Mesenchymal stem cell (in vitro differentiated cells and primary cell): ENCODE results near the gene MPRIP.

Experiments used
- DNase-seq: peaks from one replicate; pipeline ENCODE4 v3.0.0-alpha.2; 2013
- H2AFZ ChIP-seq: one replicate; pipeline ENCODE4 v1.6.1; 2013; ENCODE audit warnings: low read depth, mild to moderate bottlenecking, control low read depth, inconsistent platforms, low read length, moderate library complexity
- H2AK5ac ChIP-seq: 2 replicates; pipeline ENCODE4 v1.6.1; 2013; ENCODE audit warnings: low read length, moderate library complexity, mild to moderate bottlenecking, inconsistent platforms; ENCODE audit not compliant: severe bottlenecking
- H2BK120ac ChIP-seq: one replicate; pipeline ENCODE4 v1.6.1; 2013; ENCODE audit warnings: low read depth, mild to moderate bottlenecking, inconsistent platforms, low read length, moderate library complexity
- H2BK12ac ChIP-seq, 2 experiments: one replicate each; pipeline ENCODE4 v1.6.1; 2013; ENCODE audit warnings: inconsistent platforms in 2 of 2, low read length in 2 of 2, mild to moderate bottlenecking in 2 of 2, moderate library complexity in 2 of 2, control low read depth in 1 of 2
- H2BK15ac ChIP-seq: one replicate; pipeline ENCODE4 v1.6.1; 2013; ENCODE audit warnings: mild to moderate bottlenecking, low read depth, inconsistent platforms; ENCODE audit not compliant: poor library complexity, severe bottlenecking
- H2BK5ac ChIP-seq: 2 replicates; pipeline ENCODE4 v1.6.1; 2013; ENCODE audit warnings: low read depth, mild to moderate bottlenecking, low read length, control low read depth, inconsistent platforms; ENCODE audit not compliant: poor library complexity, severe bottlenecking
- H3K14ac ChIP-seq, 2 experiments: one replicate each; pipeline ENCODE4 v1.6.1; 2013; ENCODE audit warnings: inconsistent platforms in 2 of 2, low read length in 2 of 2, control low read depth in 1 of 2, mild to moderate bottlenecking in 1 of 2, moderate library complexity in 1 of 2
- H3K18ac ChIP-seq, 2 experiments: one replicate each; pipeline ENCODE4 v1.6.1; 2013; ENCODE audit warnings: inconsistent platforms in 2 of 2, low read length in 2 of 2, control low read depth in 1 of 2, low read depth in 1 of 2, mild to moderate bottlenecking in 1 of 2
- H3K23ac ChIP-seq, 2 experiments: one replicate each; pipeline ENCODE4 v1.6.1; 2013; ENCODE audit warnings: inconsistent platforms in 2 of 2, low read length in 2 of 2, mild to moderate bottlenecking in 2 of 2, moderate library complexity in 2 of 2, control low read depth in 1 of 2
- H3K27ac ChIP-seq: 2 replicates; pipeline ENCODE4 v1.5.1; 2013; ENCODE audit warnings: mild to moderate bottlenecking, moderate library complexity, low read length, control low read depth, inconsistent platforms; ENCODE audit not compliant: poor library complexity, severe bottlenecking
- H3K27me3 ChIP-seq, 2 experiments: 2 replicates each; pipeline versions ENCODE4 v1.6.1 to v1.7.0; 2013; ENCODE audit warnings: low read length in 2 of 2, mild to moderate bottlenecking in 2 of 2, moderate library complexity in 2 of 2, control low read depth in 1 of 2, inconsistent platforms in 1 of 2; ENCODE audit not compliant: control insufficient read depth in 1 of 2, insufficient read depth in 1 of 2
- H3K36me3 ChIP-seq, 2 experiments: 2 replicates each; pipeline versions ENCODE4 v1.6.1 to v1.7.0; 2013; ENCODE audit warnings: low read length in 2 of 2, control low read depth in 1 of 2, inconsistent platforms in 1 of 2, low read depth in 1 of 2, mild to moderate bottlenecking in 1 of 2; ENCODE audit not compliant: insufficient read depth in 2 of 2, control insufficient read depth in 1 of 2
- H3K4ac ChIP-seq, 2 experiments: one replicate each; pipeline ENCODE4 v1.6.1; 2013; ENCODE audit warnings: inconsistent platforms in 2 of 2, low read length in 2 of 2, mild to moderate bottlenecking in 2 of 2, moderate library complexity in 2 of 2, control low read depth in 1 of 2, low read depth in 1 of 2
- H3K4me1 ChIP-seq: 2 replicates; pipeline ENCODE4 v1.6.1; 2013; ENCODE audit warnings: low read depth, low read length, control low read depth; ENCODE audit not compliant: control insufficient read depth, insufficient read depth
- H3K4me2 ChIP-seq: 2 replicates; pipeline ENCODE4 v1.6.1; 2013; ENCODE audit warnings: low read length, mild to moderate bottlenecking, inconsistent platforms; ENCODE audit not compliant: poor library complexity, severe bottlenecking
- H3K4me3 ChIP-seq, 2 experiments: 2 replicates each; pipeline versions ENCODE4 v1.5.1 to v1.7.0; 2013; ENCODE audit warnings: low read length in 2 of 2, mild to moderate bottlenecking in 2 of 2, control low read depth in 1 of 2, low read depth in 1 of 2; ENCODE audit not compliant: insufficient read depth in 1 of 2
- H3K79me1 ChIP-seq: replicated peaks from 2 replicates; pipeline ENCODE4 v1.6.1; 2013; ENCODE audit warnings: mild to moderate bottlenecking, control low read depth, low read length, inconsistent platforms; ENCODE audit not compliant: poor library complexity, severe bottlenecking
- H3K9ac ChIP-seq: 2 replicates; pipeline ENCODE4 v1.7.0; 2013; ENCODE audit warnings: mild to moderate bottlenecking, low read length, moderate library complexity
- H3K9me3 ChIP-seq: 2 replicates; pipeline ENCODE4 v1.7.0; 2013; ENCODE audit warnings: mild to moderate bottlenecking, low read length; ENCODE audit not compliant: control insufficient read depth
- H4K8ac ChIP-seq: one replicate; pipeline ENCODE4 v1.6.1; 2013; ENCODE audit warnings: inconsistent platforms, mild to moderate bottlenecking, low read length, moderate library complexity
- H4K91ac ChIP-seq: one replicate; pipeline ENCODE4 v1.6.1; 2013; ENCODE audit warnings: mild to moderate bottlenecking, low read length, inconsistent platforms
- WGBS: methylation state at CpG from one replicate; pipeline ENCODE4 v1.1.7; 2013; ENCODE audit warnings: mixed read lengths; 5-methylcytosine and 5-hydroxymethylcytosine counted together

Gene MPRIP

DNA sequence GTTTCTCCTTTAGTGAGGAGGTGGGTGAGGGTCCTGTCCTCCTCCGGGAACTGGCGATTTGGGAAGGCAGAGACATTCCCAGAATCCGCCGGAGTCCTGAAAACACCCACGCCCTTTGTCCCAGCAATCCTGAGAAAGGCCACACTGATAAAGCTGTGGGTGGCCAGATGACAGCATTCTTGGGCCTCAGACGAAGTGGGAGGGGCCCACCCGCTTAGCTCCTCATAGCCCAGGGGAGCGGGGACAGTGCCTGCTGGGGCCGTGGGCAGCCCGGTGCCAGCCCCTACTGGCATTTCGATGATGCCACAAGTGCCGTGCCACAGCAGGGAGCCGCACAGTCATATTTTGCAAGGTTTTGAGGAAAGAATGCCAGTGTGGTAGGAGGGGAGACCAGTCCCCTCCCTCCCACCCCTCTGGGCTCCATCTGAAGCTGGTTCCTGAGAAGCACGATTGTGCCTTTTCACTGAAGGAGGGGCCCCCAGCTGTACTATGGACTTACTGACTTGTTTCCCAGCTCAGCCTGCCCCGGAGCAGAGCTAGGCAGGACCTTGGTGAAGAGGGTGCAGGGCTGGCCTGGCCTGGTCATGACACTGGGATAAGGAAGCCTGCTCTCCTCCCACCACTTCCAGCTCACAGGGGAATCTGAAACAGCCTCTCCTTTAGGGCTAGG lies 20.9 kb upstream of the MPRIP start:
- WGBS: 70% methylated on average over 12 of the region's 15 CpGs
- Histone ChIP-seq H4K8ac (no peak overlapping the region), H3K18ac (no peak overlapping the region), H3K9me3 (no peaks in the 10 kb centered on the region), H2BK5ac (no peak overlapping the region), H2BK120ac (no peak overlapping the region), H3K36me3 (no peaks in the 10 kb centered on the region), H3K23ac (no peak overlapping the region), H3K4me2 (no peak overlapping the region), H2BK15ac (peak overlapping the region; percentile 13), H2AK5ac (no peak overlapping the region), H4K91ac (peak overlapping the region; percentile 20), H3K4ac (no peak overlapping the region), H3K27ac (no peak overlapping the region), H3K4me3 (no peak overlapping the region), H3K14ac (no peak overlapping the region), H3K4me1 (peaks cover 13% of the 10 kb centered on the region), H3K27me3 (peaks cover 0 to 5% of the 10 kb centered on the region in 2 experiments), H3K79me1 (no peaks in the 10 kb centered on the region), H3K9ac (no peak overlapping the region), H2AFZ (no peak overlapping the region), H2BK12ac (peak overlapping the region in 1 of 2 experiments; percentile 12)
- DNase-seq: no peak

DNA sequence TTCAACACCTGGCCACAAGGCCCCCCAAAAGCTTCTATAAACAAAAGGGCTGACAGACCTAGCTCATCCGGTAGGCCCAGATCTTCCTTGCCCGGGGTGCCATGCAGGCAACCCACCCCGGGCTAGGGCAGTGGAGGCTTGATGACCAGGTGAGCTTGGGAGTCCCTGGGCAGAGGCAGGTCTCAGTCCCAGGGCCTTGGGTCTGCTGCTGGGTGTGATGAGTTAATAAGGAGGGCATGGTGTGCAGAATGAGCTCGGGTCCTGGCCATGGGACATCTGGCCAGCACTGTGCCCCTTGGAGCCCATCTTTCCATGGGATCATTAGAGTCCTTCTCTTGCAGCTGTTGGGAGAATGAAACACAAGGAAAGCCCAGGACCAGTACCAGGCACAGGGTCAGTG lies 20.2 kb upstream of the MPRIP start:
- H4K8ac ChIP-seq: no peak overlapping the region
- no peak overlapping the region for H2BK15ac ChIP-seq
- no peaks in the 10 kb centered on the region for H3K79me1 ChIP-seq
- no peak overlapping the region for H3K18ac ChIP-seq
- peaks cover 13% of the 10 kb centered on the region for H3K4me1 ChIP-seq
- no peak for DNase-seq
- H2AFZ ChIP-seq: no peak overlapping the region
- no peak overlapping the region for H2AK5ac ChIP-seq
- no peak overlapping the region for H3K23ac ChIP-seq
- H3K14ac ChIP-seq: no peak overlapping the region
- peak overlapping the region in 1 of 2 experiments; percentile 48 for H2BK12ac ChIP-seq
- peaks cover 0 to 5% of the 10 kb centered on the region in 2 experiments for H3K27me3 ChIP-seq
- H2BK120ac ChIP-seq: no peak overlapping the region
- H3K27ac ChIP-seq: no peak overlapping the region
- no peaks in the 10 kb centered on the region for H3K36me3 ChIP-seq
- no peak overlapping the region for H2BK5ac ChIP-seq
- H4K91ac ChIP-seq: no peak overlapping the region
- 95% methylated on average over 4 of the region's 4 CpGs for WGBS
- no peak overlapping the region for H3K9ac ChIP-seq
- H3K9me3 ChIP-seq: no peaks in the 10 kb centered on the region
- H3K4me3 ChIP-seq: no peak overlapping the region
- H3K4ac ChIP-seq: no peak overlapping the region
- H3K4me2 ChIP-seq: no peak overlapping the region

DNA sequence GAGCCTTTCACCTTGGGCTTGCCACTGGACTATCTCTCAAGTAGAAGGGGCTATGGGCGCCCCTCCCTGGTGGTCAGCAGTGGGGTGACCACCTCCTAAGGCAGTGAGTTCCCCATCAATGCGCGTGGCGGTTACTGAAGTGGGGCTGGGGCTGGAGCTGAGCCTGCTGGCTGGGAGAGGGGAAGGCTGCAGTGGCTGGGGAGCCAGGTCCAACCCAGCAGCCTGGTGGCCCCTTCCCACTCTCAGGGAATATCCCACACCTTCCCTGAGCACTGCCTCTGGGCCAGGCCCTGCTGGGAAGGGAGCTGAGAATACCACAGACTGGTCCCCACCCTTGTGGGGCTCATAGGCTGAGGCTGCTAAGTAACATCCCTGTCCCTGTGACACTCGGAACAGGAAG lies 19.8 kb upstream of the MPRIP start:
- Histone ChIP-seq H2AFZ (no peak overlapping the region), H3K9ac (no peak overlapping the region), H2BK12ac (peak overlapping the region in 1 of 2 experiments; percentile 48), H3K14ac (peak overlapping the region in 1 of 2 experiments; percentile 4), H3K18ac (no peak overlapping the region), H3K79me1 (no peaks in the 10 kb centered on the region), H3K9me3 (no peaks in the 10 kb centered on the region), H4K8ac (peak overlapping the region; percentile 1), H2BK120ac (no peak overlapping the region), H4K91ac (peak overlapping the region; percentile 73), H3K27ac (no peak overlapping the region), H3K23ac (no peak overlapping the region), H2BK5ac (no peak overlapping the region), H2AK5ac (no peak overlapping the region), H3K27me3 (peaks cover 0 to 5% of the 10 kb centered on the region in 2 experiments), H3K4me2 (no peak overlapping the region), H3K4ac (no peak overlapping the region), H2BK15ac (no peak overlapping the region), H3K36me3 (no peaks in the 10 kb centered on the region), H3K4me3 (no peak overlapping the region), H3K4me1 (peaks cover 13% of the 10 kb centered on the region)
- 78% methylated on average over 5 of the region's 5 CpGs for WGBS
- DNase-seq: no peak

DNA sequence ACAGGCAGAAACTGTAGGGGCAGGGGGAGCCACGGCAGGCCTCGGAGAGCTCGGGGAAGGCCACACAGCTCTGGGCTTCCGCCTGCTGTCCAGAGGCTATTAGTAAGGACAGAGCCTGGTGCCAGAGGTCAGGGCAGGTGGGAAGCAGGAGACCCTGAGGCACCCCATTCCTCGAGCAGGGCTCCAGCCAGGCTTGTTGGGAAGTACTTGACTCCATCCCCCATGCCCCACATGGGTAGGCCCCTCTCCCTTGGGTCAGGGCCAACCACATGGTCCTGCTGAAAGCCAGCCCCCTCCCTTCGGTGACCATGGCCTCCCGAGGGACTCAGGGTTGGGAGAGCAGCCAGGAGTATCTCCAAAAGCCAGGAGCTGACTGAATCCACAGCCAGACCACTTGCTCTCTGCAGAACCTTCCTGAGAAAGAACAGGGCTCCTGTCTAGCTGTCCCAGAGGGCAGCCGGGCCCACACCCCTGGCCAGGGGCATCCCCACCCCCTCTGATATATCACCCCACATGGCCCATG lies 17.4 kb upstream of the MPRIP start:
- H3K9me3 ChIP-seq: no peaks in the 10 kb centered on the region
- peaks cover 30% of the 10 kb centered on the region for H3K4me1 ChIP-seq
- H2BK5ac ChIP-seq: no peak overlapping the region
- no peak for DNase-seq
- H3K36me3 ChIP-seq: no peaks in the 10 kb centered on the region
- peak overlapping the region in 1 of 2 experiments; percentile 79 for H2BK12ac ChIP-seq
- H3K27me3 ChIP-seq: peaks cover 0 to 2% of the 10 kb centered on the region in 2 experiments
- H2BK120ac ChIP-seq: no peak overlapping the region
- H3K14ac ChIP-seq: no peak overlapping the region
- no peak overlapping the region for H2AK5ac ChIP-seq
- H3K79me1 ChIP-seq: no peaks in the 10 kb centered on the region
- no peak overlapping the region for H3K9ac ChIP-seq
- H2AFZ ChIP-seq: no peak overlapping the region
- H3K27ac ChIP-seq: no peak overlapping the region
- no peak overlapping the region for H3K4ac ChIP-seq
- H3K18ac ChIP-seq: peak overlapping the region in 1 of 2 experiments; percentile 6
- H2BK15ac ChIP-seq: no peak overlapping the region
- 79% methylated on average over 7 of the region's 8 CpGs for WGBS
- no peak overlapping the region for H3K23ac ChIP-seq
- H3K4me3 ChIP-seq: no peak overlapping the region
- H4K91ac ChIP-seq: no peak overlapping the region
- no peak overlapping the region for H4K8ac ChIP-seq
- no peak overlapping the region for H3K4me2 ChIP-seq
